Osteoblast (primary cell): ENCODE data around the gene DPH6. TPM values are rescaled to one million over a fixed set of nuclear protein-coding genes. Genes with fewer than 3 reads are reported as not detected.
A peak's percentile ranks its signal among the peaks of the same experiment; 100 is the strongest.

ENCODE experiments used
- DNase-seq: peaks from one replicate; pipeline ENCODE4 v3.0.0; 2011; ENCODE audit warnings: low spot score, mixed read lengths; ENCODE audit not compliant: insufficient read length; ENCODE audit errors: missing footprints
- H2AFZ ChIP-seq: 2 replicates; pipeline ENCODE4 v1.6.0; 2011; ENCODE audit warnings: mild to moderate bottlenecking, low read length
- H3K27ac ChIP-seq: 2 replicates; pipeline ENCODE4 v1.5.1; 2011; ENCODE audit warnings: mild to moderate bottlenecking, low read depth, low read length, moderate library complexity
- H3K27me3 ChIP-seq: 2 replicates; pipeline ENCODE4 v1.6.0; 2012; ENCODE audit warnings: mild to moderate bottlenecking, control low read depth, inconsistent platforms, low read length, moderate library complexity; ENCODE audit not compliant: insufficient read depth
- H3K36me3 ChIP-seq: 2 replicates; pipeline ENCODE4 v1.5.1; 2011; ENCODE audit warnings: mild to moderate bottlenecking, low read length, control low read depth, moderate library complexity; ENCODE audit not compliant: insufficient read depth
- H3K4me1 ChIP-seq: 2 replicates; pipeline ENCODE4 v1.5.1; 2011; ENCODE audit warnings: mild to moderate bottlenecking, low read length, control low read depth, moderate library complexity; ENCODE audit not compliant: insufficient read depth
- H3K4me2 ChIP-seq: 2 replicates; pipeline ENCODE4 v1.6.0; 2011; ENCODE audit warnings: mild to moderate bottlenecking, low read length; ENCODE audit not compliant: insufficient read depth
- H3K4me3 ChIP-seq: fragments of 200-600 bp; sonication (generic); 3 replicates; pipeline ENCODE4 v1.5.1; 2012; ENCODE audit warnings: mild to moderate bottlenecking, low read length, inconsistent platforms; ENCODE audit not compliant: insufficient read depth
- H3K79me2 ChIP-seq: 2 replicates; pipeline ENCODE4 v1.6.0; 2012; ENCODE audit warnings: mild to moderate bottlenecking, low read length, control low read depth, inconsistent platforms; ENCODE audit not compliant: insufficient read depth
- H3K9me3 ChIP-seq: 2 replicates; pipeline ENCODE4 v1.5.1; 2011; ENCODE audit warnings: low read depth, low read length, control low read depth
- H4K20me1 ChIP-seq: 2 replicates; pipeline ENCODE4 v1.6.0; 2012; ENCODE audit warnings: mild to moderate bottlenecking, low read length, control low read depth; ENCODE audit not compliant: insufficient read depth
- CTCF ChIP-seq: IDR thresholded peaks from 2 replicates; pipeline ENCODE4 v1.5.1; 2011; ENCODE audit warnings: mild to moderate bottlenecking, low read depth, low read length, moderate library complexity; ENCODE audit errors: extremely low read depth
- total RNA-seq: library from RNA; depleted of rRNA; stranded (reverse); fragments of >200 nt; gene quantifications from 2 replicates; pipeline ENCODE4 v1.2.3, GENCODE V29; 2012

Gene DPH6
- total RNA-seq, 1 donor, result 20.6 TPM

GRCh38 chr15:35455201-35455600, 90.8 kb downstream of the DPH6 start:
- Histone ChIP-seq H3K27me3 (no peaks in the 10 kb centered on the region), H3K4me2 (no peak overlapping the region), H3K4me3 (no peak overlapping the region), H3K36me3 (no peaks in the 10 kb centered on the region), H3K4me1 (peaks cover 23% of the 10 kb centered on the region), H3K79me2 (no peaks in the 10 kb centered on the region), H4K20me1 (no peaks in the 10 kb centered on the region), H3K27ac (no peak overlapping the region), H3K9me3 (no peaks in the 10 kb centered on the region), H2AFZ (peak overlapping the region; percentile 22)
- no peak for TF ChIP-seq CTCF
- DNase-seq, result no peak

DNA sequence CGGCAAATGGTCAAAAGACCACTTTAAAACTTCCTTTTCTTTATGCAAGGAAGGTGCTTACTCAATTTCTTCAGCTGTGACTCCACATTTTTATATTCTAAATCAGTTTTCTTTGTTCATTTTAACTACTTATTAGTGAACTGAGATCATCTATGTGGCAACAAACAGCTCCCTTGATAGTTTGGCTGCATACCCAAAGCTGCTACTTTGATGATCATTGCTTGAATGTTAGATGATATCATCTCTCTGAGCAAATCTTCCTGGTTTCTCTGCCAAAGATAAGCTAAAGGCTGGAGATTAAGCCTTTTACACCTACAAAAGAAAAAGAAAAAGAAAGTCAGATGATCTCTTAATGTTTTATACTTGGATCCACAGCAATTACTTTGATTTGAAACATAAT, 95.5 kb downstream of the DPH6 start:
- H3K4me2 ChIP-seq, result peak overlapping the region; percentile 12
- H3K4me3 ChIP-seq, result no peak overlapping the region

GRCh38 chr15:35448294-35448693, 97.7 kb downstream of the DPH6 start:
- no peak overlapping the region for H2AFZ ChIP-seq
- no peaks in the 10 kb centered on the region for H3K9me3 ChIP-seq
- H3K27me3 ChIP-seq, result no peaks in the 10 kb centered on the region
- peaks cover 20% of the 10 kb centered on the region for H3K4me1 ChIP-seq
- no peak overlapping the region for H3K4me3 ChIP-seq
- DNase-seq, result no peak
- no peak overlapping the region for H3K27ac ChIP-seq
- H3K36me3 ChIP-seq, result no peaks in the 10 kb centered on the region
- TF ChIP-seq CTCF, result peak; percentile 6
- H4K20me1 ChIP-seq, result no peaks in the 10 kb centered on the region
- no peaks in the 10 kb centered on the region for H3K79me2 ChIP-seq
- H3K4me2 ChIP-seq, result no peak overlapping the region

More for the DNA sequence above, 95.5 kb downstream of the DPH6 start:
- Histone ChIP-seq H3K9me3 (no peaks in the 10 kb centered on the region), H3K36me3 (no peaks in the 10 kb centered on the region), H4K20me1 (no peaks in the 10 kb centered on the region), H3K79me2 (no peaks in the 10 kb centered on the region), H3K4me1 (peaks cover 19% of the 10 kb centered on the region), H2AFZ (no peak overlapping the region), H3K27me3 (no peaks in the 10 kb centered on the region), H3K27ac (no peak overlapping the region)
- no peak for TF ChIP-seq CTCF
- DNase-seq, result peak; percentile 55

GRCh38 chr15:35445891-35446290, 100.1 kb downstream of the DPH6 start:
- TF ChIP-seq CTCF, result no peak
- no peaks in the 10 kb centered on the region for H4K20me1 ChIP-seq
- no peak for DNase-seq
- no peaks in the 10 kb centered on the region for H3K36me3 ChIP-seq
- H3K4me1 ChIP-seq, result peaks cover 18% of the 10 kb centered on the region
- H3K4me2 ChIP-seq, result no peak overlapping the region
- no peak overlapping the region for H3K4me3 ChIP-seq
- H3K27ac ChIP-seq, result no peak overlapping the region
- no peaks in the 10 kb centered on the region for H3K27me3 ChIP-seq
- H3K9me3 ChIP-seq, result no peaks in the 10 kb centered on the region
- H2AFZ ChIP-seq, result no peak overlapping the region
- no peaks in the 10 kb centered on the region for H3K79me2 ChIP-seq
